HEK293 (cell line): Measurements from ENCODE around the gene WDR35.

Source experiments
- CTCF ChIA-PET: fragments of 350-600 bp; formaldehyde crosslinking; extraction: SDS; loops from one replicate; lab custom pipeline; 2021; ENCODE audit warnings: antibody characterized with exemption; lab: Yijun Ruan, JAX
- POLR2A ChIA-PET: fragments of 300-600 bp; formaldehyde crosslinking; extraction: SDS; loops from one replicate; lab custom pipeline; 2020; ENCODE audit warnings: antibody characterized with exemption, inconsistent platforms; lab: Yijun Ruan, JAX
- H3K27ac ChIP-seq: fragments of 200-500 bp; sonication (Bioruptor generic); 2 replicates; pipeline ENCODE4 v1.5.1; 2014; ENCODE audit warnings: low read depth, low read length, control low read depth, inconsistent platforms; ENCODE audit errors: extremely low read depth
- H3K36me3 ChIP-seq, 2 experiments: fragments of 200-500 bp in 1 of 2; sonication (Bioruptor generic) in 1 of 2; 1 replicate in 1 of 2; 2 replicates in 1 of 2; pipeline ENCODE4 v1.5.1; 2014 to 2017; ENCODE audit warnings: inconsistent platforms in 2 of 2, low read length in 2 of 2; ENCODE audit not compliant: control insufficient read depth in 2 of 2, insufficient read depth in 1 of 2
- H3K4me1 ChIP-seq: fragments of 200-500 bp; sonication (Bioruptor generic); 2 replicates; pipeline ENCODE4 v1.5.1; 2014; ENCODE audit warnings: mild to moderate bottlenecking, low read length, inconsistent platforms; ENCODE audit not compliant: control insufficient read depth, insufficient read depth
- H3K4me3 ChIP-seq: 2 replicates; pipeline ENCODE4 v1.5.1; 2011; ENCODE audit warnings: low read depth, mild to moderate bottlenecking, control low read depth, low read length, moderate library complexity
- H3K9me3 ChIP-seq: fragments of 200-500 bp; sonication (Bioruptor generic); 2 replicates; pipeline ENCODE4 v1.5.1; 2014; ENCODE audit warnings: low read depth, low read length, inconsistent platforms; ENCODE audit not compliant: control insufficient read depth, insufficient read depth
- GLI2 ChIP-seq: fragments of 450-650 bp; formaldehyde crosslinking; IDR thresholded peaks from 2 replicates; pipeline ENCODE4; 2017; ENCODE audit warnings: missing biosample characterization, missing genetic modification characterization, low read depth, borderline replicate concordance
- HOXC10 ChIP-seq: sonication (generic); formaldehyde crosslinking; IDR thresholded peaks from 2 replicates; pipeline ENCODE4 v1.8.1; 2023; ENCODE audit warnings: mild to moderate bottlenecking, missing genetic modification reagents
- ZNF140 ChIP-seq: fragments of 450-650 bp; formaldehyde crosslinking; IDR thresholded peaks from 2 replicates; pipeline ENCODE4 v1.5.1; 2016; ENCODE audit warnings: missing biosample characterization, missing genetic modification characterization
- ZNF155 ChIP-seq: fragments of 450-650 bp; formaldehyde crosslinking; IDR thresholded peaks from 2 replicates; pipeline ENCODE4 v1.5.1; 2016; ENCODE audit warnings: missing biosample characterization, missing genetic modification characterization
- ZNF174 ChIP-seq: fragments of 450-650 bp; formaldehyde crosslinking; IDR thresholded peaks from 2 replicates; pipeline ENCODE4 v1.5.0; 2017; ENCODE audit warnings: missing biosample characterization, mild to moderate bottlenecking, missing genetic modification characterization
- ZNF23 ChIP-seq: fragments of 450-650 bp; formaldehyde crosslinking; IDR thresholded peaks from 2 replicates; pipeline ENCODE4 v1.5.1; 2016; ENCODE audit warnings: missing biosample characterization, missing genetic modification characterization, borderline replicate concordance
- ZNF239 ChIP-seq: fragments of 450-650 bp; formaldehyde crosslinking; IDR thresholded peaks from 2 replicates; pipeline ENCODE4 v1.5.1; 2016; ENCODE audit warnings: missing biosample characterization, missing genetic modification characterization
- ZNF24 ChIP-seq: fragments of 450-650 bp; formaldehyde crosslinking; IDR thresholded peaks from 2 replicates; pipeline ENCODE4 v1.5.1; 2016; ENCODE audit warnings: missing biosample characterization, missing genetic modification characterization
- ZNF266 ChIP-seq: fragments of 450-650 bp; formaldehyde crosslinking; IDR thresholded peaks from 2 replicates; pipeline ENCODE4 v1.5.1; 2016; ENCODE audit warnings: missing biosample characterization, missing genetic modification characterization, low read depth
- ZNF416 ChIP-seq: fragments of 450-650 bp; formaldehyde crosslinking; IDR thresholded peaks from 2 replicates; pipeline ENCODE4 v1.5.1; 2016; ENCODE audit warnings: missing biosample characterization, missing genetic modification characterization
- ZNF426 ChIP-seq: fragments of 450-650 bp; formaldehyde crosslinking; IDR thresholded peaks from 2 replicates; pipeline ENCODE4 v1.5.1; 2017; ENCODE audit warnings: missing biosample characterization, missing genetic modification characterization, mild to moderate bottlenecking, inconsistent platforms, moderate library complexity
- ZNF501 ChIP-seq: fragments of 450-650 bp; formaldehyde crosslinking; IDR thresholded peaks from 2 replicates; pipeline ENCODE4 v1.5.1; 2016; ENCODE audit warnings: missing biosample characterization, missing genetic modification characterization
- ZNF530 ChIP-seq: fragments of 450-650 bp; formaldehyde crosslinking; IDR thresholded peaks from 2 replicates; pipeline ENCODE4 v1.5.1; 2016; ENCODE audit warnings: low read depth, missing biosample characterization, missing genetic modification characterization
- ZNF544 ChIP-seq: fragments of 450-650 bp; formaldehyde crosslinking; IDR thresholded peaks from 2 replicates; pipeline ENCODE4 v1.5.0; 2017; ENCODE audit warnings: missing biosample characterization, missing genetic modification characterization
- ZNF549 ChIP-seq: fragments of 450-650 bp; IDR thresholded peaks from 2 replicates; pipeline ENCODE4 v1.5.1; 2018; ENCODE audit warnings: missing biosample characterization, missing genetic modification characterization, mild to moderate bottlenecking, inconsistent platforms, moderate library complexity
- ZNF624 ChIP-seq: fragments of 450-650 bp; formaldehyde crosslinking; IDR thresholded peaks from 2 replicates; pipeline ENCODE4 v1.5.1; 2017; ENCODE audit warnings: missing biosample characterization, missing genetic modification characterization
- ZNF664 ChIP-seq: fragments of 450-650 bp; formaldehyde crosslinking; IDR thresholded peaks from 2 replicates; pipeline ENCODE4 v1.5.1; 2016; ENCODE audit warnings: missing biosample characterization, missing genetic modification characterization
- ZXDB ChIP-seq: fragments of 450-650 bp; formaldehyde crosslinking; IDR thresholded peaks from 2 replicates; pipeline ENCODE4 v1.5.1; 2016; ENCODE audit warnings: missing biosample characterization, missing genetic modification characterization
- TF ChIP-seq, protein P1 (sequence below): fragments of 450-650 bp; formaldehyde crosslinking; IDR thresholded peaks from 2 replicates; pipeline ENCODE4 v1.5.1; 2017; ENCODE audit warnings: missing biosample characterization, missing genetic modification characterization
- TF ChIP-seq, protein P2 (sequence below): fragments of 450-650 bp; formaldehyde crosslinking; IDR thresholded peaks from 2 replicates; pipeline ENCODE4 v1.5.1; 2016; ENCODE audit warnings: missing biosample characterization, missing genetic modification characterization
- TF ChIP-seq, protein P3 (sequence below): fragments of 450-650 bp; formaldehyde crosslinking; IDR thresholded peaks from 2 replicates; pipeline ENCODE4 v1.5.1; 2017; ENCODE audit warnings: missing biosample characterization, missing genetic modification characterization
- TF ChIP-seq, protein P4 (sequence below): fragments of 450-650 bp; formaldehyde crosslinking; IDR thresholded peaks from 2 replicates; pipeline ENCODE4 v1.5.1; 2016; ENCODE audit warnings: missing biosample characterization, missing genetic modification characterization, borderline replicate concordance

WDR35 gene

DNA sequence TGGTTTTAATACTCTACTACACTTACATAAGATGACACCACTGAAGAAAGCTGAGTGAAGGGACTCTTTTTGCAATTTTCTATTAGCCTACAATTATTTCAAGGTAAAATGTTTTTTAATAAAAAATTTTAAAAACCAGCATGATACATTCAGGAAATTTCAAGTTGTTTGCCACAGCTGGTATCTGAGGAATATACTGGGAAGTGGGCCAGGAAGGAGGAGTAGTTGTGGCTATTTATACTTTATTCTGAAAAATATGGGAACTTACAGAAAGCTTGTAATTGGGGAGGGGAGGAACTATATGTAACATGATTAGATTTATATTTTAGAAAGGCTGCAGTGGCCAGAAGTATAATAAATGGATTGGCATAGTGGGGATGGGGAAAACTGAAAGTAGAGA, 40.8 kb downstream of the WDR35 start:
- no peak overlapping the region for H3K4me3 ChIP-seq
- ChIA-PET POLR2A (no interaction called here), CTCF (no interaction called here)
- no peak overlapping the region for H3K27ac ChIP-seq
- peaks cover 0 to 4% of the 10 kb centered on the region in 2 experiments for H3K36me3 ChIP-seq
- H3K9me3 ChIP-seq: no peaks in the 10 kb centered on the region
- TF ChIP-seq, protein P1, sequence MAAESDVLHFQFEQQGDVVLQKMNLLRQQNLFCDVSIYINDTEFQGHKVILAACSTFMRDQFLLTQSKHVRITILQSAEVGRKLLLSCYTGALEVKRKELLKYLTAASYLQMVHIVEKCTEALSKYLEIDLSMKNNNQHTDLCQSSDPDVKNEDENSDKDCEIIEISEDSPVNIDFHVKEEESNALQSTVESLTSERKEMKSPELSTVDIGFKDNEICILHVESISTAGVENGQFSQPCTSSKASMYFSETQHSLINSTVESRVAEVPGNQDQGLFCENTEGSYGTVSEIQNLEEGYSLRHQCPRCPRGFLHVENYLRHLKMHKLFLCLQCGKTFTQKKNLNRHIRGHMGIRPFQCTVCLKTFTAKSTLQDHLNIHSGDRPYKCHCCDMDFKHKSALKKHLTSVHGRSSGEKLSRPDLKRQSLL: no peak
- TF ChIP-seq ZNF140 (tag by site-specific recombination) (no peak), ZNF155 (tag by site-specific recombination) (no peak), ZXDB (tag by site-specific recombination) (no peak), GLI2 (tag by site-specific recombination) (no peak), ZNF416 (tag by site-specific recombination) (no peak), ZNF239 (tag by site-specific recombination) (no peak), ZNF426 (no peak), ZNF23 (tag by site-specific recombination) (no peak)
- TF ChIP-seq, protein P2, sequence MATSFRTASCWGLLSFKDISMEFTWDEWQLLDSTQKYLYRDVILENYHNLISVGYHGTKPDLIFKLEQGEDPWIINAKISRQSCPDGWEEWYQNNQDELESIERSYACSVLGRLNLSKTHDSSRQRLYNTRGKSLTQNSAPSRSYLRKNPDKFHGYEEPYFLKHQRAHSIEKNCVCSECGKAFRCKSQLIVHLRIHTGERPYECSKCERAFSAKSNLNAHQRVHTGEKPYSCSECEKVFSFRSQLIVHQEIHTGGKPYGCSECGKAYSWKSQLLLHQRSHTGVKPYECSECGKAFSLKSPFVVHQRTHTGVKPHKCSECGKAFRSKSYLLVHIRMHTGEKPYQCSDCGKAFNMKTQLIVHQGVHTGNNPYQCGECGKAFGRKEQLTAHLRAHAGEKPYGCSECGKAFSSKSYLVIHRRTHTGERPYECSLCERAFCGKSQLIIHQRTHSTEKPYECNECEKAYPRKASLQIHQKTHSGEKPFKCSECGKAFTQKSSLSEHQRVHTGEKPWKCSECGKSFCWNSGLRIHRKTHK (tag by site-specific recombination): no peak
- TF ChIP-seq, all 188 proteins: peak for 0
- H3K4me1 ChIP-seq: no peaks in the 10 kb centered on the region

DNA sequence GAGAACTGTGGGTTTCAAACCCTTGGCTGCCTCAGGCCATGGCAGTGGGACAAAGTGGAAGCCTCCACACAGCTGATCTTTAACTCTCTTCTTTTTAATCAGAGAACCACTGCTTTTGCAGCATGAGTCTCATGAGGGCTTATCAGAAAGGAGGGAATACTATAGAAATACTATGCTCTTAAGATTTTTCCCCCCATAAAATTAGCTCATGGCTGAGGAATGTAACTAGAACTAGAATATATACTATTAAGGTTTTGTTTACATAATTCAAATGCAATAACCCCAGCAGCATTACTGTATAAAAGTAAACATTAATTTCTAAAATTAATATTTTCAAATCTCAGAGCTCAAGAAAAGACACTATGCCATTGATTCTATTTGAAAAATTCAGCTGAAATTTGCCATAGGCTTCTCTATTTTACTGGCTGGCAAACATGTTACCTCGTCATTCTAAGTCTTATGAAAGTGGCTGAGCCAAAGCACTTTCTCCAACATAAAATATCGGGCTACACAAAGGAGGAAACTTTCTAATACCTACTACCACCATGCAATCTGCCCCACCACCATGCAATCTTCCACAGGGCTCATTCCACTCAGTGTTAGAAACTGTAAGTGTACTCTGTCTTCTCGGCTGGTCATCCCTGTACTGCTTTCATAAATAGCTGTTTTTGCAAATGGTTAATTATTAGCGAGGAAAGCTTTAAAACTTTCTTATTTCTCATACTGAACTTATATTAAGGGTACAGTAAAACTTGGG, 42.5 kb downstream of the WDR35 start:
- Histone ChIP-seq H3K27ac (no peak overlapping the region), H3K4me3 (no peak overlapping the region), H3K4me1 (0 out of 2 replicates have a peak, but pooled peaks cover 3% of the 10 kb centered on the region), H3K9me3 (no peaks in the 10 kb centered on the region), H3K36me3 (peaks cover 0 to 4% of the 10 kb centered on the region in 2 experiments)
- ChIA-PET CTCF (interaction anchor here (0.6 to 1.2 kb wide), 3 partner anchors 8 to 151 kb away, joined by 3 to 13 read pairs (median 4); no protein-coding TSS in a partner anchor), POLR2A (no interaction called here)
- TF ChIP-seq ZNF174 (tag by site-specific recombination) (no peak), ZNF530 (no peak), ZNF23 (tag by site-specific recombination) (no peak), ZNF624 (no peak)

DNA sequence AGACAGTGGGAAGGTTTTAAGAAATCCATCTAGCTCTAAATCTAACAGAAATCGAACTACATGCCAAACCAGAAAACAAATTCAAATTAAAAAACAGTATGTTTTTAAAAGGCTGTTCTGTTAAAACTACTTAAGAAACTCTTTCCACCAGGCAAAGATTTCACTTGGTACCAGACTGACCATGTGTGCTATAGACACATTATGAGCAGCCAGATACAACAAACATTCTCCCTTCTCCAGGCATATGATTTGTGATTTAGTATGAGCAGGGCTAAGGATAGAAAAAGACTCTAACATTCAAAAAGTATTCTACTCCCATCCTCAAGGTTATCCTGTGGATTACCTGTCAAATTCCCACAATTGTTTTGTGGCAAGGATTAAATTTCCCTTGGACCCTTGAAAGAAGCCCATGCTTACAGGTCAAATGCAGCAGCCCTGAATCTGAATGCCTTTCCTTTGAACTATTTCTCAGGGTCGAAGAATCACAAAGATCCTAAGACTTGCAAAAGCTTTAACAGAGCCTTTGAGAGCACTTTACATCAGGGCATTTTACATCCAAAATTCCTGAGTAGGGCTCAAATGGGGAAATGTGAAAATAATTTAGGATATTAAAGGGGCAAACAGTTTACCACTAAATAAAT, 45.6 kb downstream of the WDR35 start:
- ChIA-PET POLR2A (interaction anchor here (0.6 kb wide), 1 partner anchor 278 kb away, joined by 6 read pairs; no protein-coding TSS in a partner anchor), CTCF (interaction anchor here (1.3 to 2.0 kb wide), 2 partner anchors 9 to 12 kb away, joined by 4 to 11 read pairs; no protein-coding TSS in a partner anchor)
- no peak overlapping the region for H3K27ac ChIP-seq
- TF ChIP-seq HOXC10 (CRISPR knock-in tag) (no peak), ZNF501 (tag by site-specific recombination) (no peak), ZNF544 (tag by site-specific recombination) (no peak), ZNF266 (no peak), ZNF549 (tag by site-specific recombination) (no peak), ZNF24 (tag by site-specific recombination) (no peak), ZNF664 (tag by site-specific recombination) (no peak)
- TF ChIP-seq, protein P3, sequence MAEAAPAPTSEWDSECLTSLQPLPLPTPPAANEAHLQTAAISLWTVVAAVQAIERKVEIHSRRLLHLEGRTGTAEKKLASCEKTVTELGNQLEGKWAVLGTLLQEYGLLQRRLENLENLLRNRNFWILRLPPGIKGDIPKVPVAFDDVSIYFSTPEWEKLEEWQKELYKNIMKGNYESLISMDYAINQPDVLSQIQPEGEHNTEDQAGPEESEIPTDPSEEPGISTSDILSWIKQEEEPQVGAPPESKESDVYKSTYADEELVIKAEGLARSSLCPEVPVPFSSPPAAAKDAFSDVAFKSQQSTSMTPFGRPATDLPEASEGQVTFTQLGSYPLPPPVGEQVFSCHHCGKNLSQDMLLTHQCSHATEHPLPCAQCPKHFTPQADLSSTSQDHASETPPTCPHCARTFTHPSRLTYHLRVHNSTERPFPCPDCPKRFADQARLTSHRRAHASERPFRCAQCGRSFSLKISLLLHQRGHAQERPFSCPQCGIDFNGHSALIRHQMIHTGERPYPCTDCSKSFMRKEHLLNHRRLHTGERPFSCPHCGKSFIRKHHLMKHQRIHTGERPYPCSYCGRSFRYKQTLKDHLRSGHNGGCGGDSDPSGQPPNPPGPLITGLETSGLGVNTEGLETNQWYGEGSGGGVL (tag by site-specific recombination): no peak
- TF ChIP-seq, protein P4, sequence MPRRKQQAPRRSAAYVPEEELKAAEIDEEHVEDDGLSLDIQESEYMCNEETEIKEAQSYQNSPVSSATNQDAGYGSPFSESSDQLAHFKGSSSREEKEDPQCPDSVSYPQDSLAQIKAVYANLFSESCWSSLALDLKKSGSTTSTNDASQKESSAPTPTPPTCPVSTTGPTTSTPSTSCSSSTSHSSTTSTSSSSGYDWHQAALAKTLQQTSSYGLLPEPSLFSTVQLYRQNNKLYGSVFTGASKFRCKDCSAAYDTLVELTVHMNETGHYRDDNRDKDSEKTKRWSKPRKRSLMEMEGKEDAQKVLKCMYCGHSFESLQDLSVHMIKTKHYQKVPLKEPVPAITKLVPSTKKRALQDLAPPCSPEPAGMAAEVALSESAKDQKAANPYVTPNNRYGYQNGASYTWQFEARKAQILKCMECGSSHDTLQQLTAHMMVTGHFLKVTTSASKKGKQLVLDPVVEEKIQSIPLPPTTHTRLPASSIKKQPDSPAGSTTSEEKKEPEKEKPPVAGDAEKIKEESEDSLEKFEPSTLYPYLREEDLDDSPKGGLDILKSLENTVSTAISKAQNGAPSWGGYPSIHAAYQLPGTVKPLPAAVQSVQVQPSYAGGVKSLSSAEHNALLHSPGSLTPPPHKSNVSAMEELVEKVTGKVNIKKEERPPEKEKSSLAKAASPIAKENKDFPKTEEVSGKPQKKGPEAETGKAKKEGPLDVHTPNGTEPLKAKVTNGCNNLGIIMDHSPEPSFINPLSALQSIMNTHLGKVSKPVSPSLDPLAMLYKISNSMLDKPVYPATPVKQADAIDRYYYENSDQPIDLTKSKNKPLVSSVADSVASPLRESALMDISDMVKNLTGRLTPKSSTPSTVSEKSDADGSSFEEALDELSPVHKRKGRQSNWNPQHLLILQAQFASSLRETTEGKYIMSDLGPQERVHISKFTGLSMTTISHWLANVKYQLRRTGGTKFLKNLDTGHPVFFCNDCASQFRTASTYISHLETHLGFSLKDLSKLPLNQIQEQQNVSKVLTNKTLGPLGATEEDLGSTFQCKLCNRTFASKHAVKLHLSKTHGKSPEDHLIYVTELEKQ (tag by site-specific recombination): no peak

More for the DNA sequence above, 45.6 kb downstream of the WDR35 start:
- H3K4me3 ChIP-seq: no peak overlapping the region
- 0 out of 2 replicates have a peak, but pooled peaks cover 3% of the 10 kb centered on the region for H3K4me1 ChIP-seq
- peaks cover 4 to 5% of the 10 kb centered on the region in 2 experiments; a peak in 2 of 3 replicates for H3K36me3 ChIP-seq
- H3K9me3 ChIP-seq: no peaks in the 10 kb centered on the region
